Fibroblast of villous mesenchyme (primary cell): ENCODE results near the gene COLEC12. TPM values are rescaled to one million over a fixed set of nuclear protein-coding genes. Genes with fewer than 3 reads are reported as not detected.
A peak's percentile ranks its signal among the peaks of the same experiment; 100 is the strongest.

ENCODE experiments used
- DNase-seq: peaks from one replicate; pipeline ENCODE4 v3.0.0-alpha.2; 2010; ENCODE audit warnings: low read depth
- H3K4me3 ChIP-seq: 2 replicates; pipeline ENCODE4 v1.5.1; 2011; ENCODE audit warnings: low read depth, mild to moderate bottlenecking, low read length
- CTCF ChIP-seq: IDR thresholded peaks from 2 replicates; pipeline ENCODE4 v1.5.1; 2012; ENCODE audit warnings: low read depth, mild to moderate bottlenecking, low read length; ENCODE audit not compliant: insufficient read depth
- total RNA-seq: library from RNA; depleted of rRNA; stranded (reverse); fragments of >200 nt; gene quantifications from 2 replicates; pipeline ENCODE4 v1.2.3, GENCODE V29; 2012

The COLEC12 gene
- total RNA-seq, 1 donor = 3.9 TPM

- TF ChIP-seq CTCF = no peak
- no peak for DNase-seq
- no peak overlapping the region for H3K4me3 ChIP-seq
Measured at GRCh38 chr18:289026-289425, 211.5 kb downstream of the COLEC12 start.

DNA sequence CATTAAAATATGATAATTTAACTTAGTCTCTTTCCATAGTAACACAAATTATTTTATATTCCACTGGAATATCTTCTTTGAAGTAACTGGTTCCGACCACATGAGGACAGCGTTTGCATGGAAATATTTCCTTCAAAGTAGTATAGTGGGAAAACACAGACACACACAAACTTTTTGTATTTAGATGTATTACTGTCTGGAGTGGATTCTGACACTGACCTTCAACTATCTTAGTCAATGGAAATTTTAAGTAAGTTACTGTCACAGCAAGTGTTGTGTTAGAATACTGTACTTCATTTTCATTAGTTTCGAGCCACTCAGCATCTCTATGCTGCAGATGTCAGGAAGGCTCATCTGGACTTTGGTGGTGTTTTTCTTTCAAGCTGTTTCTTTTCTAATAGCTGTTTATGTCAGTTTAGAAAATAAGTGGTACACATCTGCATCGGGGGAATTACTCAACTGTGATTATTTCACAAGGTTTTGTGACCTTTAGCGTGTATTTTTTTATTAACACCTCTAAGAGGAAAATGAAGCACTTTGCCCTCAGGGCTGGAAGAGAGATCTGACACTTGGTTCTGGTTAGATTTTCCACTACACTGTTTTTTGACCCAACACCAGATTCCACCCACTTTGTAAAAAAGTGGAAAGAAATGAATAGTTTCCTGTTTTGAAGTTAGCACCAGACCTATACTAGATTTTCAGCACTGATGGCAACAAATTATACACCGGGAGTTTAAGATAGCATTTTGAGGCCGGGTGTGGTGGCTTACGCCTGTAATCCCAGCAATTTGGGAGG is 213.8 kb downstream of the COLEC12 start:
- DNase-seq = peak; percentile 46
- H3K4me3 ChIP-seq = no peak overlapping the region
- peak; percentile 56 for TF ChIP-seq CTCF

DNA sequence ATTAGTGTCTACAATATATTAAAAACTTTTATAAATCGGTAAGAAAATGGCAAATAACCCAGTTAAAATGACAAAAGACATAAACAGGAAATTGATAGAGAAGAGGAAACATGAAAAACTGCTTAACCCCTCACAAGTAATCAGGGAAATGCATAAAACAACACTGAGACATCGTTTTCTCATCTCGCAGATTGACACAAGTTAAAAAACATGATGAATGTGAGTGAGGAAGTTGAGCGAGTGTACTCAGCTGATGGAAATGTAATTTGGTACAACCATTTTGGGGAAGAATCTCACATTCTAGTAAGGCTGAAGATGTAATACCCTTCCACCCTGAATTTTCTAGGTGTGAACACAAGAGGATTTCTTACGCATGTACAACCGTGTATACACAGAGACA is 214.7 kb downstream of the COLEC12 start:
- H3K4me3 ChIP-seq = no peak overlapping the region
- no peak for DNase-seq
- no peak for TF ChIP-seq CTCF

DNA sequence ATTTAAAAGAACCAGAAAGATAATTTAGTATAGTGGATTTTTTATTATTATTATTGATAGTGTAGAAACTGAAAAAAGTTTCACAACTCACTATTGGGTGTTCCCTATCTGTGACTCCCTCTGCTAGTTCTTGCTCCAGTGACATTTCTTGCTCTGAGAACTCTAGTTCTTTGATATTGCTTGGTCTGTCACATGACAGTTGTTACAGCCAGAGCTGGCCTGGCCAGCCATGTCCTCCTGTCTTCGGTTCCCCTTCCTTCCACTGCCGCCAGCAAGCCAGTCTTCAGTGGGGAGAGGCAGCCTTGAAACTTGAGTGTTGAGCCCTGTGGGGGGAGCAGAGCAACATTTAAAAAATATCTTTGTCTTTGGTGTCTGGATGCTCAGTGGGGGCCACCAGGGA is 225.0 kb downstream of the COLEC12 start:
- DNase-seq = no peak
- TF ChIP-seq CTCF = no peak

GRCh38 chr18:274313-274712 is 226.2 kb downstream of the COLEC12 start:
- DNase-seq = no peak
- H3K4me3 ChIP-seq = no peak overlapping the region
- no peak for TF ChIP-seq CTCF

More for the DNA sequence above, 225.0 kb downstream of the COLEC12 start:
- no peak overlapping the region for H3K4me3 ChIP-seq

DNA sequence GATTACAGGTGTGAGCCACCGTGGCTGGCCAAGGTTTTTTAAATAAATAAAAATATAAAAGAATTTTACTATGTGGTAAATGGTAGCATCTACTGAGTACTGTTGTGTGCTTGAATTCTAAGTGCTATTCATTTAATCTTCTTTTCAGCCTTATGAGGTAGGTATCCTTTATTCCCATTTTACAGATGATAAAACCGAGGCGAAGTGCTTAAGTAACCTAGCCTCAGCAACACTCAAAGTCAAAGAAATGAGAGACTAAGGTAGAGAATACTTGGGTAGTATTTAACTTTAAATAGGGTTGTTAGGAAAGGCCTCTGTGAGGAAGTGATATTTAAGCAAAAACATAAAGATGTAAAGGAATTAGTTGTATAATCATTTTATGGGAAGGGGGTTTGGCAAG is 227.0 kb downstream of the COLEC12 start:
- H3K4me3 ChIP-seq = no peak overlapping the region
- no peak for TF ChIP-seq CTCF
- no peak for DNase-seq

GRCh38 chr18:272650-273049 is 227.9 kb downstream of the COLEC12 start:
- H3K4me3 ChIP-seq = no peak overlapping the region
- no peak for DNase-seq
- TF ChIP-seq CTCF = no peak
